GM12891 (cell line): ENCODE measurements around the gene EMX2.

Source experiments
- PAX5 ChIP-seq: IDR thresholded peaks from 2 replicates; pipeline ENCODE4 v1.6.1; 2011; ENCODE audit warnings: low read length, moderate library complexity, mild to moderate bottlenecking; ENCODE audit not compliant: insufficient read depth, severe bottlenecking
- POLR2A ChIP-seq: IDR thresholded peaks from 2 replicates; pipeline ENCODE4 v1.6.1; 2011; ENCODE audit warnings: low read depth, low read length, control low read depth
- POLR2AphosphoS5 ChIP-seq: IDR thresholded peaks from 2 replicates; pipeline ENCODE4 v1.6.1; 2011; ENCODE audit warnings: low read depth, low read length, control low read depth
- POU2F2 ChIP-seq: IDR thresholded peaks from 2 replicates; pipeline ENCODE4 v1.6.1; 2011; ENCODE audit warnings: low read depth, mild to moderate bottlenecking, control low read depth, low read length, moderate library complexity
- SPI1 ChIP-seq: IDR thresholded peaks from 2 replicates; pipeline ENCODE4 v1.6.1; 2011; ENCODE audit warnings: low read depth, low read length, control low read depth
- TAF1 ChIP-seq: IDR thresholded peaks from 2 replicates; pipeline ENCODE4 v1.6.1; 2011; ENCODE audit warnings: low read depth, low read length, control low read depth

DNA sequence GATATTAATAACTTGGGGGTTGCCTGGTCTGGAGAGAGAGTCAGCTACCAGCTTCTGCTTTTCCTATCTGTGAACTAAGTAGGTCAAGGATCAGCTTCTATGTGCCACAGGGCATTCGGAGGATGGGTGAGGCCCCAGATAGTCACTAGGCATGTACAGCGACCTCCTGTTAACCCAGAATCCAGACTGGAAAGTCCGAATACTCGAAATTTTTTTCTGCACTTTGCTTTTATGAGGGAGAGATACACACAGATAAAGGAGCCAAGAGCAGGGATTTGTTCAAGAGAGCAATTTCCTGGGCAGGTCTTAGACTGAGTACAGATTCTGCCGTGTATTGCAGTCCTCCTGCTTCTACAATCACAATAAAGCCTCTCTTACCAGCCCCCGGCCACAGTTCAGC, 54.2 kb downstream of the EMX2 start:
- no peak for TF ChIP-seq POU2F2
- no peak for TF ChIP-seq POLR2A
- no peak for TF ChIP-seq POLR2AphosphoS5
- no peak for TF ChIP-seq TAF1
- TF ChIP-seq PAX5: no peak
- no peak for TF ChIP-seq SPI1
